CD14-positive monocyte (primary cell): ENCODE data around the gene APBA2. TPM values are rescaled to one million over a fixed set of nuclear protein-coding genes. Genes with fewer than 3 reads are reported as not detected.

Experiments
- DNase-seq, 3 donors: peaks; one replicate each; pipeline ENCODE4 v3.0.0-alpha.2; 2011 to 2022
- H2AFZ ChIP-seq: 2 replicates; pipeline ENCODE4 v1.6.0; 2012; ENCODE audit warnings: mild to moderate bottlenecking, low read depth, low read length, inconsistent platforms; ENCODE audit not compliant: insufficient read depth, poor library complexity, severe bottlenecking
- H3K27ac ChIP-seq, 2 donors: 1 replicate in 1 of 2; 2 replicates in 1 of 2; pipeline ENCODE4 v1.5.1; 2012 to 2013; ENCODE audit warnings: low read length in 2 of 2, control low read depth in 1 of 2, inconsistent platforms in 1 of 2, low read depth in 1 of 2, mild to moderate bottlenecking in 1 of 2
- H3K27me3 ChIP-seq, 2 donors: one replicate each; pipeline versions ENCODE4 v1.6.0 to v1.6.1; 2011 to 2013; ENCODE audit warnings: low read length in 2 of 2; ENCODE audit not compliant: control insufficient read depth in 2 of 2, insufficient read depth in 2 of 2
- H3K36me3 ChIP-seq, 2 donors: replicated peaks in 1 of 2; 1 replicate in 1 of 2; 2 replicates in 1 of 2; pipeline versions ENCODE4 v1.5.1 to v1.6.1; 2012 to 2013; ENCODE audit warnings: low read length in 2 of 2, control low read depth in 1 of 2, inconsistent platforms in 1 of 2, mild to moderate bottlenecking in 1 of 2; ENCODE audit not compliant: insufficient read depth in 2 of 2, control insufficient read depth in 1 of 2
- H3K4me1 ChIP-seq, 2 donors: 1 replicate in 1 of 2; 2 replicates in 1 of 2; pipeline versions ENCODE4 v1.5.1 to v1.6.1; 2012 to 2013; ENCODE audit warnings: low read length in 2 of 2, control low read depth in 1 of 2, inconsistent platforms in 1 of 2, mild to moderate bottlenecking in 1 of 2, moderate library complexity in 1 of 2; ENCODE audit not compliant: insufficient read depth in 2 of 2, control insufficient read depth in 1 of 2
- H3K4me2 ChIP-seq: replicated peaks from 2 replicates; pipeline ENCODE3; 2012; ENCODE audit warnings: low read length, moderate library complexity, mild to moderate bottlenecking; ENCODE audit not compliant: poor library complexity, severe bottlenecking; ENCODE audit errors: extremely low read depth
- H3K4me3 ChIP-seq, 3 experiments: fragments of 200-600 bp in 1 of 3; sonication (generic) in 1 of 3; replicated peaks in 1 of 3; 1 replicate in 2 of 3; 2 replicates in 1 of 3; pipeline ENCODE4 v1.5.1; 2011 to 2013; ENCODE audit warnings: low read length in 3 of 3, mild to moderate bottlenecking in 3 of 3, control low read depth in 2 of 3, low read depth in 2 of 3, inconsistent platforms in 1 of 3, moderate library complexity in 1 of 3
- H3K79me2 ChIP-seq: 2 replicates; pipeline ENCODE4 v1.6.0; 2012; ENCODE audit warnings: mild to moderate bottlenecking, control low read depth, inconsistent platforms, low read length, moderate library complexity; ENCODE audit not compliant: insufficient read depth
- H3K9ac ChIP-seq: 2 replicates; pipeline ENCODE4 v1.6.0; 2017; ENCODE audit warnings: low read length, mild to moderate bottlenecking; ENCODE audit not compliant: insufficient read depth, poor library complexity, severe bottlenecking
- H3K9me3 ChIP-seq, 2 donors: replicated peaks in 1 of 2; 1 replicate in 1 of 2; 2 replicates in 1 of 2; pipeline versions ENCODE4 v1.5.1 to v1.6.1; 2012 to 2013; ENCODE audit warnings: low read length in 2 of 2, control low read depth in 1 of 2; ENCODE audit not compliant: control insufficient read depth in 1 of 2, insufficient read depth in 1 of 2
- H4K20me1 ChIP-seq: 2 replicates; pipeline ENCODE4 v1.6.0; 2012; ENCODE audit warnings: mild to moderate bottlenecking, low read length, control low read depth, moderate library complexity; ENCODE audit not compliant: insufficient read depth
- H3K27ac Mint-ChIP-seq, 7 donors: one replicate each; pipeline ENCODE4 v1.8.0; 2020; ENCODE audit warnings: mild to moderate bottlenecking in 7 of 7, mixed read lengths in 7 of 7, moderate library complexity in 6 of 7, inconsistent platforms in 2 of 7
- H3K27me3 Mint-ChIP-seq, 3 donors: one replicate each; pipeline ENCODE4 v1.8.0; 2021 to 2022; ENCODE audit warnings: low read depth in 3 of 3, mild to moderate bottlenecking in 3 of 3, mixed read lengths in 3 of 3, moderate library complexity in 3 of 3, inconsistent platforms in 1 of 3
- H3K36me3 Mint-ChIP-seq, 2 donors: one replicate each; pipeline ENCODE4 v1.8.0; 2020; ENCODE audit warnings: mixed read lengths in 2 of 2, inconsistent platforms in 1 of 2, mild to moderate bottlenecking in 1 of 2
- H3K4me1 Mint-ChIP-seq: one replicate; pipeline ENCODE4 v1.8.0; 2020; ENCODE audit warnings: mild to moderate bottlenecking, mixed read lengths
- H3K4me3 Mint-ChIP-seq, 2 donors: one replicate each; pipeline ENCODE4 v1.8.0; 2020; ENCODE audit warnings: mild to moderate bottlenecking in 2 of 2, mixed read lengths in 2 of 2, moderate library complexity in 1 of 2
- H3K9me3 Mint-ChIP-seq, 7 donors: one replicate each; pipeline ENCODE4 v1.8.0; 2020 to 2022; ENCODE audit warnings: mixed read lengths in 7 of 7, mild to moderate bottlenecking in 6 of 7, moderate library complexity in 6 of 7, inconsistent platforms in 2 of 7
- WGBS: methylation state at CpG from one replicate; pipeline ENCODE4 v1.1.5; 2013; ENCODE audit warnings: missing lambda C conversion rate; ENCODE audit not compliant: insufficient coverage; 5-methylcytosine and 5-hydroxymethylcytosine counted together
- intact Hi-C, 2 donors: fragments of 100-400 bp; cut with micrococcal nuclease; formaldehyde crosslinking; loops; one replicate each; pipeline versions ENCODE4 v1.15.0 to v1.15.1; 2023
- polyA plus RNA-seq, 3 donors: library from polyadenylated mRNA; depleted of rRNA in 1 of 3; unstranded in 2 of 3; stranded (reverse) in 1 of 3; fragments of 300-500 nt in 2 of 3; fragments of >200 nt in 1 of 3; fragmentation: Illumina TruSeq in 2 of 3; gene quantifications; 1 replicate in 2 of 3; 2 replicates in 1 of 3; pipeline ENCODE4 v1.2.3, GENCODE V29; 2012 to 2021
- TF ChIP-seq, protein P1 (sequence below): fragments of 200-600 bp; IDR thresholded peaks from one replicate; pipeline ENCODE4 v1.8.0; 2022; ENCODE audit warnings: antibody characterized with exemption, mild to moderate bottlenecking

Gene APBA2
- polyA plus RNA-seq, 3 donors, result 0.30 TPM; not detected in 2

- Histone ChIP-seq H3K79me2 (no peaks in the 10 kb centered on the region), H3K9me3 (no peaks in the 10 kb centered on the region), H3K4me2 (no peak overlapping the region), H3K27ac (no peak overlapping the region), H3K9ac (no peak overlapping the region), H3K27me3 (peaks cover 0 to 2% of the 10 kb centered on the region in 2 donors), H3K4me1 (no peaks in the 10 kb centered on the region), H3K36me3 (no peaks in the 10 kb centered on the region), H2AFZ (no peak overlapping the region), H4K20me1 (no peaks in the 10 kb centered on the region), H3K4me3 (no peak overlapping the region)
- Mint-ChIP-seq H3K4me3 (no peak overlapping the region), H3K27me3 (peaks cover 6 to 13% (median 8%) of the 10 kb centered on the region in 3 donors), H3K9me3 (peaks cover 0 to 3% (median 0%) of the 10 kb centered on the region in 7 donors), H3K4me1 (no peaks in the 10 kb centered on the region), H3K36me3 (no peaks in the 10 kb centered on the region), H3K27ac (no peak overlapping the region)
- WGBS, result no CpG with 5 or more reads among the region's 3 CpGs
- TF ChIP-seq, protein P1, sequence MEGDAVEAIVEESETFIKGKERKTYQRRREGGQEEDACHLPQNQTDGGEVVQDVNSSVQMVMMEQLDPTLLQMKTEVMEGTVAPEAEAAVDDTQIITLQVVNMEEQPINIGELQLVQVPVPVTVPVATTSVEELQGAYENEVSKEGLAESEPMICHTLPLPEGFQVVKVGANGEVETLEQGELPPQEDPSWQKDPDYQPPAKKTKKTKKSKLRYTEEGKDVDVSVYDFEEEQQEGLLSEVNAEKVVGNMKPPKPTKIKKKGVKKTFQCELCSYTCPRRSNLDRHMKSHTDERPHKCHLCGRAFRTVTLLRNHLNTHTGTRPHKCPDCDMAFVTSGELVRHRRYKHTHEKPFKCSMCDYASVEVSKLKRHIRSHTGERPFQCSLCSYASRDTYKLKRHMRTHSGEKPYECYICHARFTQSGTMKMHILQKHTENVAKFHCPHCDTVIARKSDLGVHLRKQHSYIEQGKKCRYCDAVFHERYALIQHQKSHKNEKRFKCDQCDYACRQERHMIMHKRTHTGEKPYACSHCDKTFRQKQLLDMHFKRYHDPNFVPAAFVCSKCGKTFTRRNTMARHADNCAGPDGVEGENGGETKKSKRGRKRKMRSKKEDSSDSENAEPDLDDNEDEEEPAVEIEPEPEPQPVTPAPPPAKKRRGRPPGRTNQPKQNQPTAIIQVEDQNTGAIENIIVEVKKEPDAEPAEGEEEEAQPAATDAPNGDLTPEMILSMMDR, result no peak
- DNase-seq, result no peak
- intact Hi-C loops, result no loop called here
These were observed 28.3 kb downstream of the APBA2 start for GRCh38 chr15:28914046-28914445.

DNA sequence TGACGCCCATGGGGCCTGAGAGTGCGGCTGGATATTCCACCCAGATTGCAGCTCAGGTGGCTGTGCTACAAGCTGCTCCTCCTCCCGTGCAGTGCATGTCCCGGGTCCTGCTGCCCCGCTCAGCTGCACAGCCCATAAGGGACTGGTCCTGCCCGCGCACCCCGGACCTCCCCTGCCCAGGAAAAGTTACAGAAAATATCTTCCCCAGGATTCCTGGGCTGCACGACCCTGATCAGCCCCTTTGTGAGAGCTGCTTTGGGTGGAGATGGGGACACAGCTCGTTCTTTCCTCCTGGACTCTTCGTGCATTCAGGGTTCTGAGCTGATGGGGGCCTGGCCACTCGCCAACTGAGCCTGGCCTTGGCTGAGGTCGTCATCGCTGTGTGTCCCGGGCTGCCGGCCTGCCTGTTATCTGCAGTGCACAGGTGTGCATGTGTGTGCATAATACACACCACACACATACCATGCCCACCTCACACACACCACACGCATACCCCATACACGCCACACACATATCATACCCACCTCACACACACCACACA lies 28.8 kb downstream of the APBA2 start:
- Histone ChIP-seq H3K4me2 (no peak overlapping the region), H3K36me3 (no peaks in the 10 kb centered on the region), H3K9ac (no peak overlapping the region), H3K79me2 (no peaks in the 10 kb centered on the region), H3K27me3 (peaks cover 0 to 2% of the 10 kb centered on the region in 2 donors), H4K20me1 (no peaks in the 10 kb centered on the region), H2AFZ (no peak overlapping the region), H3K27ac (no peak overlapping the region), H3K4me1 (no peaks in the 10 kb centered on the region), H3K4me3 (no peak overlapping the region), H3K9me3 (no peaks in the 10 kb centered on the region)
- Mint-ChIP-seq H3K4me1 (no peaks in the 10 kb centered on the region), H3K36me3 (no peaks in the 10 kb centered on the region), H3K27me3 (peaks cover 6 to 13% (median 8%) of the 10 kb centered on the region in 3 donors), H3K27ac (no peak overlapping the region), H3K9me3 (no peaks in the 10 kb centered on the region), H3K4me3 (no peak overlapping the region)
- no peak for DNase-seq
- intact Hi-C loops, result no loop called here
- TF ChIP-seq, protein P1, result no peak
- 95% methylated on average over 11 of the region's 18 CpGs for WGBS
